MG63 (cell line): ENCODE data around the gene SSTR4. TPM values are rescaled to one million over a fixed set of nuclear protein-coding genes. Genes with fewer than 3 reads are reported as not detected.
A peak's percentile ranks its signal among the peaks of the same experiment; 100 is the strongest.

Experiments
- DNase-seq: peaks from one replicate; pipeline ENCODE4 v3.0.0-alpha.2; 2020
- H3K27me3 ChIP-seq: fragments of 250-450 bp; sonication (Bioruptor Pico); 2 replicates; pipeline ENCODE4 v1.5.1; 2020; ENCODE audit warnings: mild to moderate bottlenecking, moderate library complexity
- H3K36me3 ChIP-seq: fragments of 250-450 bp; sonication (Bioruptor Pico); 2 replicates; pipeline ENCODE4 v1.5.1; 2020; ENCODE audit warnings: mild to moderate bottlenecking, moderate library complexity
- H3K4me3 ChIP-seq: fragments of 250-450 bp; sonication (Bioruptor Pico); 2 replicates; pipeline ENCODE4 v1.5.1; 2020; ENCODE audit warnings: mild to moderate bottlenecking, moderate library complexity
- H3K9me3 ChIP-seq: fragments of 250-450 bp; sonication (Bioruptor Pico); 2 replicates; pipeline ENCODE4 v1.5.1; 2020; ENCODE audit warnings: mild to moderate bottlenecking, moderate library complexity
- total RNA-seq: library from RNA; depleted of rRNA; stranded (reverse); fragments of >200 nt; shearing (Covaris generic); gene quantifications from 2 replicates; pipeline ENCODE4 v1.2.3, GENCODE V29; 2014; ENCODE audit warnings: low replicate concordance

The SSTR4 gene
- total RNA-seq, 1 experiment from 2014 or later = not detected

DNA sequence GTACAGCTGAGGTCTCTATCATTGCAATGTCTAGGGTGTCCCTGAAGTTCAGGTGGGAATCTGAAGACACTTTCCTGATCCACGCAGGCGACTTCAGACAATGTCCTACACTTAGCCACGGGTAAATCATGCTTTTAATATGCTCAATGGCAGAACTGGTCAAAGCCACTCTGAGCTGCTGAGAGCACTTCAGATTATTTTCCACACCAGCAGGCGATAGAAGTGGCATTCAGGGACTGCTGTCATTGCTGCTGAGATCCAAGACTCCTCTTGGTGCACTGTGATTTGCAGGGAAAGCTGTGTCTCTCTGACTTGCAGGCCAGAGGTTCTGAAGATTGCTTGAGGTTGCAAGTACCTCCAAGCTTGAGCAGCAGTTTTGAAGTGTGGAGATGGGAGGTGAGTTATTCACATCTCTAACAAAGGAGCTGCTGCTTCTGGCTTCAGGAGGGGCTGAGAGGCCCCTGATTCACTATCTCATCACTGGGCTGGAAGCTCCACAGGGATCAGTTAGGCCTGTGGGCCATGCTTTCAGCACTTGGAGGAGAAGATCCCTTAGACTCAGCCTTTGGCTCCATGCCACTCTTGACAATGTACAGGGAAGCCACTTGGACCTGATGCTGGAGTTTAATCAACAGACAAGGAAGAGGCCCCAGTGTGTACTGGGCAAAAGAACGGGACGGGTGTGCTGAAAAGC, 2.9 kb upstream of the SSTR4 start:
- Histone ChIP-seq H3K4me3 (no peak overlapping the region), H3K9me3 (no peaks in the 10 kb centered on the region), H3K27me3 (no peaks in the 10 kb centered on the region), H3K36me3 (no peaks in the 10 kb centered on the region)
- no peak for DNase-seq

GRCh38 chr20:23032750-23033078, 2.4 kb upstream of the SSTR4 start:
- H3K36me3 ChIP-seq = no peaks in the 10 kb centered on the region

GRCh38 chr20:23033918-23034317, 1.2 kb upstream of the SSTR4 start:
- Histone ChIP-seq H3K36me3 (no peaks in the 10 kb centered on the region), H3K27me3 (no peaks in the 10 kb centered on the region), H3K4me3 (no peak overlapping the region), H3K9me3 (no peaks in the 10 kb centered on the region)
- no peak for DNase-seq

More at GRCh38 chr20:23032750-23033078, 2.4 kb upstream of the SSTR4 start:
- DNase-seq = no peak
- Histone ChIP-seq H3K9me3 (no peaks in the 10 kb centered on the region), H3K4me3 (no peak overlapping the region), H3K27me3 (no peaks in the 10 kb centered on the region)

DNA sequence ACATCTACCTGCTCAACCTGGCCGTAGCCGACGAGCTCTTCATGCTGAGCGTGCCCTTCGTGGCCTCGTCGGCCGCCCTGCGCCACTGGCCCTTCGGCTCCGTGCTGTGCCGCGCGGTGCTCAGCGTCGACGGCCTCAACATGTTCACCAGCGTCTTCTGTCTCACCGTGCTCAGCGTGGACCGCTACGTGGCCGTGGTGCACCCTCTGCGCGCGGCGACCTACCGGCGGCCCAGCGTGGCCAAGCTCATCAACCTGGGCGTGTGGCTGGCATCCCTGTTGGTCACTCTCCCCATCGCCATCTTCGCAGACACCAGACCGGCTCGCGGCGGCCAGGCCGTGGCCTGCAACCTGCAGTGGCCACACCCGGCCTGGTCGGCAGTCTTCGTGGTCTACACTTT, 619 bp downstream of the SSTR4 start:
- Histone ChIP-seq H3K9me3 (no peaks in the 10 kb centered on the region), H3K36me3 (no peaks in the 10 kb centered on the region), H3K4me3 (no peak overlapping the region), H3K27me3 (no peaks in the 10 kb centered on the region)
- DNase-seq = no peak

GRCh38 chr20:23036371-23036770, 1.3 kb downstream of the SSTR4 start:
- Histone ChIP-seq H3K4me3 (no peak overlapping the region), H3K9me3 (no peaks in the 10 kb centered on the region), H3K27me3 (no peaks in the 10 kb centered on the region), H3K36me3 (no peaks in the 10 kb centered on the region)
- no peak for DNase-seq

GRCh38 chr20:23037017-23037481, 1.9 kb downstream of the SSTR4 start:
- no peak for DNase-seq
- Histone ChIP-seq H3K36me3 (no peaks in the 10 kb centered on the region), H3K27me3 (no peaks in the 10 kb centered on the region), H3K9me3 (no peaks in the 10 kb centered on the region), H3K4me3 (no peak overlapping the region)

DNA sequence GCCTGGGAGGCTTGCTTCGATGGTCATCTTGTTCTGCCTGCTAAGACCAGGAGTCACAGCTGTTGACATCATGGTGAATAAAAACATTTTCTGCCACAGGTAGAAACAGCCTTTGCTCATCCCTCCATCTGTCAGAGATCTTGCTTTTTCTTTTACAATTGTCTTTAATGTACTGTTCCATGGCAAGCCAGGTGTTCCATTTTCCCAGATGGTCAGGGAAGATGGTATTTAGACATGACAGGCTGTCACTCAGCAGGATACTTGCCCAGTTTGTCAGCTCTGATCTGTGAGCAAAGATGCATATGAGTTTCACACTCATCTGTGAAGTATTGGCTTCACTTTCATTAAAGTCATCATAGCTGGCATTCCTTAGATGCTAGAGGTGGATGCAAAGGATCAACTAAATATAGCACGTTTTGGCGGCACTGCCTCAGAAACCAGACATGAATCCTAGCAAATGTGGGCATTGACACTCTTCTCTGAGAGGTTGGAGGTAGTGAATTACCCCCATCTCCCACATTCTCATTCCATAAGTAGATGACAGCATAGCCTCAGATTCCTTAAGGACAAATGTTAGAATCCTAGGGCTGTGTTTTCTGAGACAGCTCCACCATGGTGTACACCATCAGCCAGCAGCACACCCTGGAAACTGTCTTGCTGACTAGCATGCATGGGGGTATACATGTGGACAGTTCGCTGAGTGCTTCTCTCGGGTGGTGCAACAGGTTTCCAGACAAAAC, 4.2 kb downstream of the SSTR4 start:
- no peaks in the 10 kb centered on the region for H3K36me3 ChIP-seq
- H3K4me3 ChIP-seq = no peak overlapping the region
- H3K9me3 ChIP-seq = no peaks in the 10 kb centered on the region
- no peaks in the 10 kb centered on the region for H3K27me3 ChIP-seq
- DNase-seq = no peak

DNA sequence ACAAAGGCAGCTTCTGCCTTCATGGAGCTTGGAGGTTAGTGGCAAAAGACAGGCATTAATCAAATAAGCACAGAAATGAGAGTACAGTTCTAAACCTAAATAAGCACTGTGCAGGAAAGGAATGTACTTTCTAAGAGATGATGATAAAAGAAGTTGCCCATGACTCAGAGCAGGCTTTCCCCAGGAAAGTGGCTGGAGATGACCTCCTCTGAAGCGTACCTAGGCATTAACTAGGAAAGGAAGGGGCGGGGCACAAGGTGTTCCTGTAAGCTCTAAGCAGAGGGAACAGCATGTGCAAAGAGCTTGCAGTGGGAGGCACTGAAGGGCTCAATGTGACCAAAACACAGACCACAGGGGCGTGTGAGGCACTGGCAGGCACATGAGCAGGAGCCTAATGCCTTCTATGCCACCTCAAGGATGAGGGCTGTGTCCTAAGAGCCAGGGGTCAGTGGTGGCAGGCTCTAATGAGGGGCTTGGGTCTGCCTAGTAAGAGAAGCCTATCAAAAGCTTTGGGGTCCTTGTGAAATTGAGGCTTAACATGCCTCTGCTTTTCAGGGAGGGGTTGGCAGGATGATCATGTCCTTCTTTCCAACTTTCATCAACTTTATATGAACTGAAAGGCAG, 4.9 kb downstream of the SSTR4 start:
- Histone ChIP-seq H3K9me3 (no peaks in the 10 kb centered on the region), H3K4me3 (no peak overlapping the region), H3K27me3 (no peaks in the 10 kb centered on the region), H3K36me3 (no peaks in the 10 kb centered on the region)
- DNase-seq = no peak

GRCh38 chr20:23042270-23042669, 7.2 kb downstream of the SSTR4 start:
- H3K4me3 ChIP-seq = no peak overlapping the region
- no peak for DNase-seq
- no peaks in the 10 kb centered on the region for H3K27me3 ChIP-seq
- H3K9me3 ChIP-seq = no peaks in the 10 kb centered on the region
- H3K36me3 ChIP-seq = no peaks in the 10 kb centered on the region

- DNase-seq = no peak
- Histone ChIP-seq H3K9me3 (no peaks in the 10 kb centered on the region), H3K4me3 (no peak overlapping the region), H3K27me3 (no peaks in the 10 kb centered on the region), H3K36me3 (no peaks in the 10 kb centered on the region)
Measured at GRCh38 chr20:23043376-23043775, 8.3 kb downstream of the SSTR4 start.

GRCh38 chr20:23046431-23046830, 11.3 kb downstream of the SSTR4 start:
- H3K27me3 ChIP-seq = no peaks in the 10 kb centered on the region; the same call in 1 of the 2 replicates
- H3K36me3 ChIP-seq = no peaks in the 10 kb centered on the region
- DNase-seq = no peak
- no peaks in the 10 kb centered on the region for H3K9me3 ChIP-seq
- H3K4me3 ChIP-seq = no peak overlapping the region

DNA sequence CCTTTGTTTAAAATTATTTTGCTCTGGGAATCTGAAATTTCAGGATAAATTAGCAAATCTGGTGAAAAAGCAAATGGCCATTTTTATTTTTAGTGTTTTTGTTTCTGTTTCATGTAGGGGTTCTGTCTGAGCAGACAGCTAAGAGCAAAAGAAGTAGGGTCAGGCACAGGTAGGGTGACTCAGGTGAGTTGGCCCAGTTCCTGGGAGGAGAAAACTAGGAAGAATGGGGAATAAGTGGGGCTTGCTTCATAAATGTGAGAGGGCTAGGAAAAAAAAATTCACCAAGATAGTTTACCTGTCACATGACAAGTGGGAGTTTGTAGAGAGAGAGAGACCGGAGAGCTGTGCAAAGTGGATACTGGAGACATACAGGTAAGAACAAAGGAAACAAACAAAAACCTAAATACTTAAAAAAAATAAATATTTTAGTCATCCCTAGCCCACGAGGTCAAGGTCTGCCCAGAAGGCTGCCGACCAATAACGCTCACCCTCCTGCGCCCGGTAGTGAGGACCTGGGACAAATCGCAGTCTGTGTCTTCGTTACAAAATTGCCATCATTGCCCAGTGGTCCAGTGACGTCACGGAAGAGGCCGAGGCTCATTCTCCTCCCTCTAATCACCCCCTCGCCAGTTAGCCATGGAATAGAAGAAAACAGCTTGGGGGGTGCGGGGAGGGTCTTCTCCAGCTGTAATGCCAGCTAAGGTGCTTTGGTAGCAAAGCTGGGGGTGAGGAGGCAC, 12.1 kb downstream of the SSTR4 start:
- Histone ChIP-seq H3K4me3 (no peak overlapping the region), H3K9me3 (no peaks in the 10 kb centered on the region), H3K27me3 (no peaks in the 10 kb centered on the region; the same call in 1 of the 2 replicates), H3K36me3 (no peaks in the 10 kb centered on the region)
- no peak for DNase-seq

DNA sequence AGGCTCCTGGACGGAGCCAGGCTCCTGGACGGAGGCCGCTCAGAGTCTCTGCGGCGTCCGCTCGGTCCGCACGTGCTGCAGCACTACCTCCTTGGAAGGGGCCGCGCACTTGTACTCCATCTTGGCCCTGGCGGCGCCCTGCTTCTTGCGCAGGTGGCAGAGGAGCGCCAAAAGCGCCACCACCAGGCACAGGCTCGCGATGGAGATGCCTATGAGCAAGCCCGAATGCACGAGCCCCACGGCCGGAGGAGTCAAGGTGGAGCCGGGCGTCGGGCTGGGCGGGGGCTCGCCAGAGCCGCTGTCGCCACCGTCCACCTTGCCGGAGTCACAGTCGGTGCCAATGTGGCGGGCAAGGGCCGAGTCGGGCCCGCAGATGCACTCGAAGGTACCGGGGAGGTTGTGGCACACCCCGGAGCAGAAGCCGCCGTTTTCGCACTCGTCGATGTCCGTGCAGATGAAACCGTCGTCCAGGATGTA, 12.7 kb downstream of the SSTR4 start:
- H3K4me3 ChIP-seq = no peak overlapping the region
- DNase-seq = no peak
- no peaks in the 10 kb centered on the region for H3K36me3 ChIP-seq
- H3K9me3 ChIP-seq = no peaks in the 10 kb centered on the region
- no peaks in the 10 kb centered on the region; the same call in 1 of the 2 replicates for H3K27me3 ChIP-seq

DNA sequence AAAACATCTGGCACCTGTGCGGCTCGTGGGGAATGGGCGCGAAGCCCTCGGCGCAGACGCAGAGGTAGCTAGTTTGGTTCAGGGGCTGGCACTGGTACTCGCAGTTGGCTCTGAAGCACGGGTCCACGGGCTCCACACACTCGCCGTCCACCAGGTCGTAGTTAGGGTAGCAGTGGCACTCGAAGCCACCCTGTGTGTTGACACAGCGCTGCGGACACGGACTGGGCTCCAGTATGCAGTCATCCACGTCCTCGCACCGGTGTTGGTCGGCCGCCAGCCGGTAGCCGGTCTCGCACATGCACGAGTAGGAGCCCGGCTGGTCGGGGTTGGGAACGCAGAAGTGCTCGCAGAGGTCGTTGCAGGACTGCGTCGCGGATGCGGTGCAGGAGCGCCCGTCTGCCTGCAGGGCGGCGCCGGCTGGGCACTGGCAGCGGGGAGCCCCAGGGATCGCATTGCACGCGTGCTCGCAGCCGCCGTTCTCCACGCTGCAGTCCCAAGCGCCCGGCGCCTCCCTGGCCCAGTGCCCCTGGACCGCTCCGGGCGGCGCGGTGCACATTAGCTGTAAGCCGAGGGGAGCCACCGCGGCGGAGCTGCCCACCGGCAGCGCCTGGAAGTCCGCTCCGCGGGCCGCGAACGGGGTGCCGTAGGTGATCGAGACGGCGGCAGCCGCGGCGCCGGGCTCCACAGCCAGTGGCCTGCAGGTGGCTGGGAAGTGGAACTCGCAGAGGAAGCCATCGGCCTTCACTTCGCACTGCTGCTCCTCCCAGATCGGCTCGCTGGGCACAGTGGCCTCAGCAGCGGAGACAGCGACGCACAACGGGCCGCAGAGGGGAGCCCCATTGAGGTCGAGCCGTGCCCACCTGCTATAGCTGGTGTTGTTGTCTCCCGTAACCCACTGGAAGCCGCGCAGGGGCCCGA, 13.4 kb downstream of the SSTR4 start:
- Histone ChIP-seq H3K4me3 (peak overlapping the region; percentile 39), H3K36me3 (no peaks in the 10 kb centered on the region), H3K27me3 (no peaks in the 10 kb centered on the region; the same call in 1 of the 2 replicates), H3K9me3 (no peaks in the 10 kb centered on the region)
- peak; percentile 14 for DNase-seq

DNA sequence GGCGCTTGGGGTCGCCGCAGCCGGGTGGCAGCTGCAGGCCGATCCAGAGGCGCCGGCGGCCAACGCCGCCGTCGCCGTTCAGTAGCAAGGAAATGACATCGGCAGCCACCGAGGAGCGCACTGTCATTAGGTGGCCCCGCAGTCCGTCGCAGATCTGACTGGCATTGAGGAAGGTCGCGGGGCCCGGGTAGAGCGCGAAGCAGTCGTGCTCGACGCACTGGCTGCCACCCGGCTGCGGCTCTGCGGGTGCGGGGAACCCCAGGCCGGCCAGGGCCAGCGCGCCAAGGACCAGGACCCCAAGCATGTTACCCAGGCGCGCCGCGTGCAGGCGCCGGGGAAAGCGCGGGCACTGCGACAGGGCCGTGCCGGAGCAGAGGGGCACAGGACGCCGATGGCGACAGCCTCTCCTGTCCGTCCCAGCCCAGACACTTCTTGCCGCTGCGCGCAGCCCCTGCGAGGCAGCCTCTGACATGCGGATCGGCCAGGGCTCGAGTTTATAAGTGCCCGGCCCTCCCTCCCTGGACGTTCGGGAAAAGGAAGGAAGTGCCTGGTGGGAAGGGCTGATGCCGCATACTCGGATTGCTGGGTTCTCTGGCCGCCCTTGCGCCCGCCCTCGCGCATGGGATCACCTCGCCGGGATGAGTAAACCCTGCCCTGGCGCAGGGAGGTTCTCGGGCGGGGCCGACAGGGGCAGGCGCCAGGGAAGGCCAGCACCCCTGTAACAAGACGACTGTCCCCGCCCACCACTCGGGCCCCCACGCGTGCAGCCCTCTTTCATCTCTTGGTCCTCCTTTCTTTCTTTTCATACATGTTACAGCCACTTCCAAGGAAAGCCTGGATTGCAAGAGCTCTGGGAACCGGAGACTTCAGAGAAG, 14.3 kb downstream of the SSTR4 start, which contains the start of gene THBD:
THBD (minus strand) TSS at position 472 of the 875 bp plus-strand sequence; CDS start at position 304, 168 bp downstream.
- no peaks in the 10 kb centered on the region for H3K36me3 ChIP-seq
- peak within 1 kb of the TSS; percentile 39 for H3K4me3 ChIP-seq
- no peaks in the 10 kb centered on the region for H3K9me3 ChIP-seq
- no peaks in the 10 kb centered on the region; the same call in 1 of the 2 replicates for H3K27me3 ChIP-seq
- peak; percentile 83 for DNase-seq
